ENCODE data around the gene ELP5.

The ELP5 gene

DNA sequence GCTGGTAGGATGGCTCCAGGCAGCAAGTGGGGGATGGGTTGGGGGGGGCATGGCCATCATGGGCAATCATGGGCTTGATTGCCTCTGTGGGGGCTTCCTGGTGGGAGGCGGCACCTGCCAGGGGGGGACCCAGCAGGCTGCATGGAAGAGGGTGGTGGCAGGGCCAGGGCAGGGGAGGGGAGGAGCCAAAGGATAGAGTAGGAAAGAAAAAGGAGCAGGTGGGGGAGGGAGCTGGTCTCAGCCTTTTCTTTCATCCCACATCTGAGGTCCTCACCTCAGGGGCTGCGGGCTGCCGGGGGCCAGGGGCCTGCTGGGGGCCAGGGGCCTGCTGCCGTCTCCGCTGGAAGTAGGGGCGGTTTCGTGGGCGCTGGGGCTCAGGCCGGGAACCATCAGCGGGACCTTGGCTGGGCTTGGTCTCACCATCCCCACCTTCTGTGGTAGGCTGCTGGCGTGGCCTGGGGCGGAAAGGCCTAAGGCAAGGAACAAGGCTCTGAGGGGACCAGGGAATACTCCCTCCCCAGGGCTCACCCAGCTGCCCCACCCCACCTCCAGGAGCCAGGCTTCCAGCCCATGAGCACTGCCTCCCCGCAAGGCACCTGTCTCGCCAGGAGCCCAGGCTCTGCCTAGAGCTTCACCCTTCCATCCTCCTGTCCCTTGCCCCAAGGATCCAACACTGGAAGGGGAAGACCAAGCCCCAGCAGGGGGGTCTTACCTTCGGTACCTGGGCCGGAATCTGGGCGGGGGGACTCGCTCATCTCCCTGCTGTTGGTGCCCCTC is 37.4 kb downstream of the ELP5 start:
- DNase-seq: no peak

GRCh38 chr17:7290166-7290565 is 38.2 kb downstream of the ELP5 start:
- no peak for DNase-seq

GRCh38 chr17:7290685-7291084 is 38.7 kb downstream of the ELP5 start:
- no peak for DNase-seq

DNA sequence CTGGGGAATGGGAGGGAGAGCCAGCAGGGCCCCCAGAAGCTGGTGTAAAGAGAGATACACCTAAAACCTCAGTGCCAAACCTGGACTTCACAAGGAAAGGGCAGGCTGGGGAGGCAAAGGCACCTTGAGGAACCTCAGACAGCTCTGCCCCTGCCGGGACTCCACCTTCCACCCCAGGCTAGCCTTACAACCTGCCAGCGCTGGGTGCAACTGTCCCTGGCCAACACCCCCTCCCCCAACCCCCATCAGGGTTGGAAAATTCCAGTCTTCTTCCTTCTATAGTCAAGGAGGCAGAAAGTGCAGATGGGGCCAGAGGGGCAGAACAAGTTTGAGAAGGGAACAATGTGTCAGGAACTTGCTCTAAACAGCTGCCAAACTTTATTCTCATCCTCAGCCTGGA is 40.2 kb downstream of the ELP5 start:
- DNase-seq: no peak

- no peak for DNase-seq
Measured at GRCh38 chr17:7292729-7293128, 40.7 kb downstream of the ELP5 start.

DNA sequence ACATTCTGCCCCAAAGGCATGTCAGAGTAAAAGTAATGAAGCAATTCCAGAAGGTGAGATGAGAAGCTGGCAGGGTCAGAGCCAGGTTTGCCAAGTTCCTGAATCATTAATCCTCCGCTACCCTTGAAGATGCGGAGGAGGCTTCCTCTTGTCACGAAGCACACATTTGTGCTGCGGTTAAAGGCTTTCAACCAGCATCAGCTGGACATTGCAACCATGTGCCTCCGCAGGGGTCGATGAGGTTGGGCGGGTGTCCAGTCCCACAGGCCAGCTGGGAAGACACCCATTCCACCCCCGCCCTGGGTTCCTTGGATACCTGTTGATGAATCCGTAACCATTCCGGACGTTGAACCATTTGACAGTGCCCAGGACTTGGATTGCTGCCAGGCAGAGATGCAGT is 41.1 kb downstream of the ELP5 start:
- DNase-seq: no peak

- DNase-seq: no peak
Measured at GRCh38 chr17:7293816-7294613, 42.0 kb downstream of the ELP5 start.

- peak; percentile 79 for DNase-seq
Measured at GRCh38 chr17:7294614-7295153, 42.7 kb downstream of the ELP5 start, which contains the start of gene YBX2. TSS of gene YBX2 (minus strand) at chr17:7294639. CDS start at chr17:7294500, 139 bp downstream.

GRCh38 chr17:7295230-7296180 is 43.5 kb downstream of the ELP5 start:
- no peak for DNase-seq

DNA sequence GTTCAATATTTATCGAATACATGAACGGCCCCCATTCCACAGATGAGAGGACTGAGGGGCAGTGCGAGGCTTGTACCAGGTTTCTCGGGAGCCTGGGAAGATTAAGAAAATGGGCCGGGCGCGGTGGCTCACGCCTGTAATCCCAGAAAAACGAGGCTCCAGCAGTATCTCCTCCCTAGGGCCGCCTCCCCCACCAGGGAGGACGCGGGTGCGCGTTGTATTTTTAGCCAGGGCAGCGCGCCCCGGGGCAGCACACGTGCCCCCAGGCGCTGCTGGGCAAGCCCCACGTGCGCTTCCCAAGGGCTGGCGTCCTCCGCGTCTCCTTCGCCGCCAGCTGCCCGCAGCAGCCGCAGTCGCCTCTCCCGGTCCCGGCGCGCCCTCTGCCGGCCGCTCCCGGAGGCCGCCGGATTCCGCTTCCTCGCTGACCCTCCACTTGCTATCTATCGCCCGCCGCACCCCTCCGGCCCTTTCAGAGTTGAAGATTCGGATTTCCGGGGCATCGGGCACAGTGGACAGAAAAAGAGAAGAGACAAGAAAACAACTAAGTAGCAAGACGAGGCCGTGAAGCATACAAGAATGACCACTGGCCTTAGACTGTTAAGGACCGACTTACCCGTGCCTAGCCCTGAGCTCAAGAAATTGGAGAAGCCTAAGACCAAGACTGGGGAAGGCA is 44.3 kb downstream of the ELP5 start:
- DNase-seq: peak; percentile 68

DNA sequence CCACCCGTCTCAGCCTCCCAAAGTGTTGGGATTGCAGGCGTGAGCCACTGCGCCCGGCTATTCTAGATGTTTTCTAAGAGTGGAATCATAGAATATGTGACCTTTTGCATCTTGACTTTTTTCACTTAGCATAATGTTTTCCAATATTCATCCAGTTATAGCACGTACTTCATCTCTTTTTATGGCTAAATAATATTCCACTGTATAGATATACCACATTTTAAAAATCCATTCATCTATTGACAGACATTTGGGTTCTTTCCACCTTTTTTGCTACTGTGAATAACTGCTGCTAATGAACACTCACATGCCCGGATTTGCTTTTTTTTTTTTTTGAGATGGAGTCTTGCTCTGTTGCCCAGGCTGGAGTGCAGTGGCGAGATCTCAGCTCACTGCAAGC is 52.2 kb downstream of the ELP5 start:
- DNase-seq: no peak

- DNase-seq: peak; percentile 100
Measured at GRCh38 chr17:7306911-7307685, 55.1 kb downstream of the ELP5 start, which contains the start of gene EIF5A. TSS of gene EIF5A (plus strand) at chr17:7307628. CDS start at chr17:7309636, 2,008 bp downstream.

DNA sequence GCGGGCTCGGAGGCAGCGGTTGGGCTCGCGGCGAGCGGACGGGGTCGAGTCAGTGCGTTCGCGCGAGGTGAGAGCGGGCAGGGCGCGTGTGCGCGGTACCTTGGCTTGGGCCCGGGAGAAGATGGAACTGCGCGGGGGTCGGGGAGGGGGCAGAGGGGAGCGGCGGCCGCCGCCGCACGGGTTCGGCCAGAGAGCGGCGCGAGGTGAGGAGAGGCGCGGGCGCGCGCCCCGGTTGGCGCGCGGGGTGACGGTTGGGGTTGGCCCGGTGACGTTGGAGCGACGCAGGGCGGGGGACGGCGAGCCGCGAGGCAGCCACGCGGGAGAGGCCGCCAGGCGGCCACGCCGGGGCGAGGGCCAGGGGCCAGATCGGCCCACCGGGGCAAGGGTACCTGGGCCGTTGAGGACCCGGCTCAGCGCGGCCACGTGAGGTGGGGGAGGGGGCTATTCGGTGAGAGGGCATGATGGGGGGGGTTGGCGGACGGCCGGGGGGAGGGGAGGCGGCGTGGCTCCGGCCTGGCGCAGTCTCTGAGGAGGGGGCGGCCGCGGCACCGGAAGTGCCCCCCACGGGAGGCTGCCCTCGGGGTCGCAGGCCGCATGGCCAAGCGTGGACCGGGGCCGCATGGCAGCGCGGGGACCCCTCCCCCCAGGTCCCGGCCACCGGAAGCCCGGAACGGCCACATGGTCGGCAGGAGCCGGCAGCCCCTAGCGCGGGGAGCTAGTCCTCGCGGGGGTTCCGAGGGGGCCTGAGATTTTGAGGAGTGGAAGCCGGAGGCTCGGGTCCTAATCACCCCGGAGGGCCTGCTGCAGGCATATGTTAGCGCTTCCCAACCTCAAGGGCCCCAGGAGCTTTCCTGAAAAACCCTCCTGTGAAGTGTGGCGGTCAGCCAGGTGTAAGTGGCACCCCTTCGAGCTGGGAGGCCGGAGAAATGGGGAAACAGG is 55.9 kb downstream of the ELP5 start:
- DNase-seq: peak; percentile 56

DNA sequence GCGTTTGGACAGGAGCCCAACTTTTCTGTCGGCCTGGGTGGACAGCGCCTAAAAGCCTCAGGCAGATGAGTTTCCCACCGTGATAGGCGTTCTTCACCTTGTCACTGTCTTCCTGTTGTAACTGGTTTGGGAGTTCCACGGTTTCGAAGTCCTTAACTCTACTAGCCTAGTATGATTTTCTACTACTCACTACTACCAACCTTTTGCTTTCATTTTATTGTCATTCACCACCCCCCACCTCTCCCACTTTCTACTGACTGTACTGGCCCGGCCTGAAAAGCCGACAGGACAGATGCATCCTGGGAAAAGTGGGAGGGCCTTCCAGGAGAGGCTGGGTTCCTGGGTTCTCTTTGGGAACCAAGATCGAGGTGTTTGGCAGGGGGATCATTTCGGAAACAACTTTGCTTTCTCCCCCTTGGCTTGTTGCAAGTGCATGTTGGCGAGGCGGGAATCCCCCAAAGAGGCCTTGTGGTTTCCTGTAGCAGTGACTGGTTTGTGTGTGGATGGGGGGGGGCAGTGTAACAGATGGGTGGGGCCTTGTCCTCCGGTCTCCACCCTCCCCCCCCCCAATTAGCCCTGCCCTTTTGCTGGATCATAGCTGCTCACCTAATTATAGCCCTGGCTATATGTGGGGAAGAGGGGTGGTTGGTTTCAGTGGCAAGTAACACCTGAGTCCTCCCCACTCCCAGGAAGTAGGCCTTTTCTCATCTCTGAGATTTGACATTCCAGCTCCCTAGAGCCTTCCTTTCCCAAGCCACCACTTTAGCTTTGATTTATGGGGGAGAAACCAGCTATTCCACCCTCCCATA is 56.8 kb downstream of the ELP5 start:
- DNase-seq: peak; percentile 89

Data from activated naive CD4-positive, alpha-beta T cell treated with Interleukin-2 at 50 U/mL for 16 hours (primary cell).